ENCODE measurements around the gene AP3D1.
"Not testable (repeated sequence)": the region's sequence is repeated elsewhere in the genome, so short reads cannot be mapped to it uniquely, and the experiment has no call there.

AP3D1 gene

GRCh38 chr19:2151339-2152229, at the start of gene AP3D1:
TSS of gene AP3D1 (minus strand) at chr19:2151566. CDS start at chr19:2151334, 232 bp downstream.
- DNase-seq: peak; percentile 100

DNA sequence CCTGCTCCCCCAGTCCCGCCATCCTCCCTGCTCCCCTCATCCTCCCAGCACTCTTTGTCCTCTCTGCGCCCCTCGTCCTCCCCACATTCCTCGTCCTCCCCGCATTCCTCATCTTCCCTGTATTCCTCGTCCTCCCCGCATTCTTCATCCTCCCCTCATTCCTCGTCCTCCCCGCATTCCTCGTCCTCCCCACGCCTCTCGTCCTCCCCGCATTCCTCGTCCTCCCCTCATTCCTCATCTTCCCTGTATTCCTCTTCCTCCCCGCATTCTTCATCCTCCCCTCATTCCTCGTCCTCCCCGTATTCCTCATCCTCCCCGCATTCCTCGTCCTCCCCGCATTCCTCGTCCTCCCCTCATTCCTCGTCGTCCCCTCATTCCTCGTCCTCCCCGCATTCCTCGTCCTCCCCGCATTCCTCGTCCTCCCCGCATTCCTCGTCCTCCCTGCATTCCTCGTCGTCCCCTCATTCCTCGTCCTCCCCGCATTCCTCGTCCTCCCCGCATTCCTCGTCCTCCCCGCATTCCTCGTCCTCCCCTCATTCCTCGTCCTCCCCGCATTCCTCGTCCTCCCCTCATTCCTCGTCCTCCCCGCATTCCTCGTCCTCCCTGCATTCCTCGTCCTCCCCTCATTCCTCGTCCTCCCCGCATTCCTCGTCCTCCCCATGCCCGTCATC, 49.4 kb upstream of the AP3D1 start:
- DNase-seq: not testable (repeated sequence)

DNA sequence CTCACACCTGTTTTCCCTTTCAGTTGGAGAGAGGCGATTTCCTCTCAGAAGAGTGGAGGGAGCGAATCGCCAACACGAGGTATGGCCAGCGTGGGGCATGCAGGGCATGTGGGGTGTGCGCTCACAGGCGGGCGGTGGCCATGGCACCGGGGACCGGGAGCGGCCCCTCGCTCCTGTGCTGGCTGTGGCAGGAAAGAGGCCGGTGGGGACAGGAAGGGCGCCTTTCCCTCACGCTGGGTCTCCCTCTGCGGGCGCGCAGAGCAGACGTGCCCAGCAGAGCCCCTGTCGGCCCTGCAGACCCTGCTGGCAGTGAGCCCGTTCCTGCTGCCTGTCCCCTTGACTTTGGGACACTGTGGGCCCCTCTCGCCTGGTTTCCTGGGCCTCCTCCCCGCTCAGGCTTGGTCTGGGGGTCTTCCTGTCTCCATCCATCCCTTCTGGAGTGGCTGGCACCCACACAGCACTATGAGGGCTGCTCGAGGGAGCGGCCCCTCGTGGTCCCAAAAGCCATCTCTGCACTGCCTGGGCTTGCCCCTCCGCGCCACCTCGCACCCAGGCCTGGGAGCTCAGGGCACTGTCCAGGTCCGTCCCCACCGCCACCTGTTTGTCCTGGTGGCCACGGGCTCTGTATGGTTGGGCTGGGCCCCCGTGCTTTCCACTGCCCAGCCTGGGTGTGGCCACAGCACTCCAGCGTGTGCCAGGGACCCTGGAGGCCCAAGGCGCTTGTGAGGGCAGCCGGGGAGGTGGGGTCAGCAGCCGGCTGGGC, 48.7 kb upstream of the AP3D1 start:
- DNase-seq: no peak

GRCh38 chr19:2199215-2199614, 47.8 kb upstream of the AP3D1 start:
- no peak for DNase-seq

DNA sequence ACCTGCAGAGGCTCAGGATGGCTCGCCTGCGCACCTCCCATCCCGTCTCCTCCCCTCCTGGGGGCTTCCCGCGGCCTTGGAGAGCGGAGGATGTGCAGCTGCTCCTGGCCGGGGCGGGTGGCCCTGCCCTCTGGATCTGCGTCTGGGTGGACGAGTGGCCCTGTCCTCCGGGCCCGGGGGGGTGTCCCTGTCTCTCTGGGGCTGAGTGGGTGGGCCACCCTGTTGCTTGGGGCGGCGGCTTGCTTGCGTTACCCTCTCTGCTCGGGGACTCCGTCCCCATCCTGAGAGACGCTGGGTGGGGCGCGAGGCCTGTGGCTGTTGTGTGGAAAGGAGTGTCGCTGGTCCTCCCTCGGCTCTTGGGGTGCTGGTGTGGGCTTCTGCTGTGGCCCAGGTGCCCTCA, 47.0 kb upstream of the AP3D1 start:
- DNase-seq: no peak

DNA sequence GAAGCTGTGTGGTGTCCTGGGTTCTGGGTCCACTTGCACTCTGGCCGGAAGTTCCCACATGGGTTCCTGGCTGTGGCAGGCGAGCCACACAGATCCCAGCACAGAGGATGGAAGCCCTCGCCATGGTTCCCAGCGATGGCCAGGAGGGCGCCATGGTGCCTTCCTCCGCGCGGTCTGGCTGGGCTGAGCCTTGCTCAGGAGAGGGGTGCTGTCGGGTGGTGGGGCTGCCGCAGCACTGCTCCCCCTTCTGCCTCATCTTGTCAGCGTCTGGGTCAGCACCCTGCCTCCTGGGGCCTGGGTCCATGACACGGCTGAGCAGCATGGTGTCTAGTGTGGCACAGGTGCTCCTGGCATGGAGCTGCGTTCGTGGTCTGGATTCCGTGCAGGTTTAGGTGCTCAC, 45.9 kb upstream of the AP3D1 start:
- DNase-seq: no peak

DNA sequence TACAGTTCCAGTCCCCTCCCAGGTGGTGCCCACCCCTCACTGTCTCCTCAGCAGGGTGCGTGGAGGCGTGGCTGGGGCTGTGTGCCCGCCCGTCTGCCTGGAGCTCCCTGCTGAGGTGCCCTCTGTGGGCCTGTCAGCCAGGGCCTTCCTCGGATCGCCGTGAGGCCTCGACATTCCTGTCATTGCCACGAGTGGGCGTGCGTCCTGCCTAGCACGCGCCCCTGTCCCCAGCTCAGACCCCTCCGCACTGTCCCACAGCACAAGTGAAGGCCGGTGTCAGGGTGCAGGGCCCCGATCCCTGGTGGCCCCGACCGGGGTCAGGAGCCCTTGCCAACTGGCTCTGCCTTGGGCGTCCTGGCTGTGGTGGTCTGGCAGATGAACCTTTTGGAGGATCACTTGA, 44.5 kb upstream of the AP3D1 start:
- DNase-seq: no peak

DNA sequence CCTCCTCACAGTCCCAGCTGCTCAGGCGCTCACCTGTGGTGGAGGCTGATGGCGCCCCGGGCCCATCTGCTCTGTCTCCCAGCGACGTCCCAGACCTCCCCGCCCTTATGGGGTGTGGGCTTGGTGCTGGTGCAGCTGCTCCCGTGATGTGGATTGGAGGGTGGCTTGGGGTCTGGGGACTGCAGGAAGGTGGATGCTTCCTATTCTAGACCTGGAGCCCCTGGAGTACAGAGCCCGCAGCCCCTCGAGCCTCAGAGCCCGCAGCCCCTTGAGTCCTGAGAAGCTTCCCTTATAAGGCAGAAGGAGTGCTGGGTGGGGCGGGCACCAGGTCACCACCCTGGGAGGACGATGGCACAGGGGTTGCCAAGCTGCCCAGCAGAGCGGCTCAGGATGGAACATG, 44.0 kb upstream of the AP3D1 start:
- no peak for DNase-seq

GRCh38 chr19:2194513-2195078, 43.2 kb upstream of the AP3D1 start:
- no peak for DNase-seq

DNA sequence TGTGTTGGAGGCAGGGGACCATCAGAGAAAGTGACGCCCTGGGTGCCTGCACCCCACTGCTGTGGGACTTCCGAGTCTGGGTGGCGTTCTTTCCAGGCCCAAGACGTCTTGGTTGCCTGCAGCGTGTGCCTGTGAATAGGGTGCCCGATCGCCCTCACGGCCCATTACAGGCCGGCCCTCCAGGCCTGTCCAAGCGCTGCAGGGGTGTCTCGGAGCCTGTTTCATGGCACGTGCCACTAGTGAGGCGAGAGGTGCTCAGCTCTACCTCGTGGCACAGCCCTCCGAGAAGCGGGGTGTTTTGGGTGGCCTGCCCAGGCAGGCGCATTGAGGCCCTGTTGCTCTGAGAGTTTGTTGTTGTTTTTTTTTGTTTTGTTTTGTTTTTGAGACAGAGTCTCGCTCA, 42.4 kb upstream of the AP3D1 start:
- DNase-seq: no peak

DNA sequence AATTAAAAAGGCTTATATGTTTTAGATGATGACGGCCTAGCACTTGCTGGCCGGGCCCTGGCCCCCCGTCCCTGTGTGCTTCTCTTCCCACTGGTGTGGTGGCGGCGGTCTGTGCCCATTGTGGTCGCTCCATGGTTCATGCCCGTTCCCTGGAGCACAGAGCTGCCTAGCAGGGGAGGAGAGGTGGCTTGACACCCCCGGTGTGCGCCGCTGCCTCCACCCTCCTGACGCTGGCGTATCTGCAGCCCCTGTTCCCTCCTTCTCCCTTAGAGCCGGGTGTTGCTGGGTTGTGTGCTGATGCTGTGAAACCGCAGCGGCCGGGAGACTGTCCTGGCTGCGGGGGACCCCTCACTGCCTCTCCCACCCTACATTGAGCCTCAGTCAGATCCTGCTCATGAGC, 41.5 kb upstream of the AP3D1 start:
- no peak for DNase-seq

DNA sequence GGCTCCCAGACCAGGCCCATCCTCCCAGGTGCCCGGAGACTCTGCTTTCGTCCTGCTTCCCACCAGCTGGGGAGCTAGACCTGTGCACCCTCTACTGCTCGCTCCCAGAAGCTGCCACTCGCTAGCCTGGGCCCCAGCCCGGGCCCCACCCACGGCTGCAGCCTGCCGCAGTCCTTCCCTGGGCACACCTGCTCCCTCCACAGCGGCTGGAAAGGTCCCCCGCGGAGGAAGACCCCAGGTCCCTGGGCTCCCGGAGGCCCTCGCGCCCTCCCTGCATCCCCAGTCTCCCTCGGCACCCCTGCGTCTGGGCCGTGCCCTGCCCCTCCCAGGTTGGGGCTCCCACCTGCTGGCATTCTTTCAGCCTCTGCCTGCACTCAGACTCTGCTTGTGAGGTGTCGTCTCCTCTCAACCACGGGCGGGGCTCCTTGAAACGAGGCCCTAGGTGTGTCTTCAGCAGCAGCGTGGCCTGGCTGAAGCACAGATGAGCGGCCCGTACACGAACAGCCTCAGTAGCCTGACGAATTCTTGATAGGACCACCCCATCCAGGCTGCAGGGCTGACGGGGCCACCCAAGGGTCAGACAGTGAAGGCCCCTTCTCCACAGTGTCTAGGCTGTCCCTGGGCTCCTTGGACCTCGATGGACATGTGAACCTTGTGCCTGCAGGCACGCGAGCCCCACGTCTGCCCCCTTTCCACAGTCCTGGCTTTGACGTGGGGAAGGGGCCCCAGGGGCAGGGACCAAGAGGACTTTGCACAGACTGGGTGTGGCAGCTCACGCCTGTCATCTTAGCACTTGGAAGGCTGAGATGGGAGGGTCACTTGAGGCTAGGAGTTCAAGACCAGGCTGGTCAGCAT, 40.3 kb upstream of the AP3D1 start:
- no peak for DNase-seq

- DNase-seq: no peak
Measured at GRCh38 chr19:2190848-2191455, 39.6 kb upstream of the AP3D1 start.

DNA sequence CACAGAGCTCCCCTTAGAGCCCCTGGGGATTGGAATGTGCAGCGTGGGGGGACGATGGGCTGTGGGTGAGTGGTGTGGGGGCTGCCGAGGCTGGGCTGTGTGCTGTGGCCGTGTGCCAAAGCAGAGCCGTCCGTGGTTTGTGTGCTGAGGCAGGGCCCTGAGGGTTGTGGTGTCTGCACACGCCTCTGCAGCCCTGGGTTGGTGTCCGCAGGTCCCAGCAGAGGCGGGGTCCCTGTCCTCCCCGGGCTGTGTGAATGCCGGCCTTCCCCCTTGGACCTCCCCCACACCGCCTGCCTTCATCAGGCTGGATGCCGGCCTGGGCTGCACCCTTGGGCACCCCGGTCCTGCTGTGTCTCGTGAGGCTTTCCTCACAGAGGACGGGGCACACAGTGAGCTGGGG, 38.5 kb upstream of the AP3D1 start:
- no peak for DNase-seq

- peak; percentile 41 for DNase-seq
Measured at GRCh38 chr19:2188708-2189385, 37.5 kb upstream of the AP3D1 start.

- DNase-seq: no peak
Measured at GRCh38 chr19:2187159-2187558, 35.8 kb upstream of the AP3D1 start.

DNA sequence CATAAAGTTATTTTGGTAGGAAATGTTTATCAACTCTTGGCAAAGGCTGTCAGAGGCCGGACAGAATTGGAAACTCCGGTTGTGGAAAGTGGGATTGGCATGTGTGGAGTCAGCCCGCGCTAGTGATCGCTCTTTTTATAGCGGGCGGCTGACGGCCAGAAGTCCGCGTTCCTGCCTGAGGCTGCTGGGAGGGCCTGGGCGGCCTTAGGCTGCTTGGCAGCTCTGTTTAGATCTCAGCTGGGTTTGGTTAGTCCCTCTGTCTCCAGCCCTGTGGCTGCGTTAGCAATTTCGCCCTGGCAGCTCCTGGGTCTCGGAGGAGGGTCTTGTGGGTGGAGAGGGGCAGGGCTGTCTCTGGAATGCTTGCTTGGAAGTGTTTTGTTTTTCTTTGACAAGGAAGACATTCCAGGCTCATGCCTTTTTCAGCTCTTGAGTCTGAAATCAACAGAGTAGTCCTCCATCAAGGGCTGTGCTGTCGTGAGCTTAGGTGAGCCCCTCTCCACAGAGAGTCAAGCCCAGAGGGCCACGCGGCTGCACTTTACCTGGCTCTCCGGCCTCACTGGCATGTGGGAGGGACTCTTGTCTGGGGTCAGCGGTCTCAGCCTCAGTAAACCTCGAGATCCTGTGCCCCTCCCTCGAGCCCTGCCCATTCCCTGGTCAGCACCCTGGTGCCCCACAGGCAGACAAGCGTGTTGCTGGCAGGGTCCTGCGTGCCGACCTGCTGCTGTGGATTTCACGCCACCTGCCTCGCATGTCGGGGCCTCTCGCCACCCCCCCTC, 34.9 kb upstream of the AP3D1 start:
- DNase-seq: no peak

- DNase-seq: no peak
Measured at GRCh38 chr19:2185734-2186070, 34.3 kb upstream of the AP3D1 start.

- no peak for DNase-seq
Measured at GRCh38 chr19:2184422-2184975, 33.1 kb upstream of the AP3D1 start.

- no peak for DNase-seq
Measured at GRCh38 chr19:2181633-2181997, 30.2 kb upstream of the AP3D1 start.
